ENCODE results near the gene WDR81. TPM values are rescaled to one million over a fixed set of nuclear protein-coding genes. Genes with fewer than 3 reads are reported as not detected.

The WDR81 gene
- total RNA-seq, 2 experiments from 2014 or later = 24.8 to 25.0 TPM

DNA sequence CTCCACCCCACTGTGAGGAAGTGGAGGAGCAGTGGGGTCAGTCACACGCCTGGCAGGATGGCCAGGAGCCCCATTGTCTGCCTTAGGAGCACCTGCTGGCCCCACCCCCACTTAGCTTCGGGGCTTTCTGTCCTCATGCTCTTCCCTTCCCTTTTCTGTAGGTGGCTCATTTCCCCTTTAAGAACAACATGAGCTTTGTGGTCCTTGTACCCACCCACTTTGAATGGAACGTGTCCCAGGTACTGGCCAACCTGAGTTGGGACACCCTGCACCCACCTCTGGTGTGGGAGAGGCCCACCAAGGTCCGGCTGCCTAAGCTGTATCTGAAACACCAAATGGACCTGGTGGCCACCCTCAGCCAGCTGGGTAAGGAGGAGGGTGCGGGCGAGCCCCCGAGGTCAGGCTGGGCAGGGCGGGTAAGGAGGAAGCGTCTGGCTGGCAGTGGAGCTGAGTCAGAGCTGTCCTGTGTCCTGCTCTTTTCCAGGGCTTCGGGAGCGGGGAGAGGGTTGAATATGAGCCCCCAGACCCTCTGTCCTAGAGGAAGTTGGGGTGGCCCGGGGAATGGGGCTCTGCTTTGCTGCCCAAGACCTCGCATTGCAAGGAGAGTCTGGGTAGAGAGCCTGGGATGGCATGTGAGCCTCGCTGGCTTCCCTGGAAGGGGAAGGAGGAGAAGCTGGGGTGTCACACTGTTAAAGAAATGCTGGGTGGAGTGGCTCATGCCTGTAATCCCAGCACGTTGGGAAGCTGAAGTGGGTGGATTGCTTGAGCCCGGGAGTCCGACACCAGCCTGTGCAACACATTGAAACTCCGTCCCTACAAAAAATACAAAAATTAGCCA lies 28.1 kb downstream of the WDR81 start:
- ChIA-PET POLR2A (interaction anchor here (1.0 kb wide), 1 partner anchor 12 kb away, joined by 4 read pairs; no protein-coding TSS in a partner anchor), CTCF (no interaction called here)
- Mint-ChIP-seq H3K4me3 (no peak overlapping the region), H3K9me3 (no peaks in the 10 kb centered on the region), H3K36me3 (ENCODE audit: low read depth) (no peaks in the 10 kb centered on the region), H3K4me1 (ENCODE audit: low read depth) (peaks cover 4% of the 10 kb centered on the region), H3K27ac (no peak overlapping the region), H3K27me3 (no peaks in the 10 kb centered on the region)
- ATAC-seq (ENCODE audit: poor library complexity) (no peak), DNase-seq (peak in 2 of 14 experiments; percentile 42 to 44)
- TF ChIP-seq CTCF (IDR thresholded peaks at IDR 0.05) = no peak
- Histone ChIP-seq H3K36me3 (ENCODE audit: insufficient read depth, low read length) (no peaks in the 10 kb centered on the region), H3K4me3 (ENCODE audit: low read length) (no peak overlapping the region), H3K27ac (ENCODE audit: low read depth in 1 of 2, low read length in 2 of 2) (no peak overlapping the region), H3K4me1 (ENCODE audit: insufficient read depth, low read length) (peaks cover 9% of the 10 kb centered on the region), H3K9me3 (ENCODE audit: control insufficient read depth in 1 of 2, insufficient read depth in 1 of 2, low read length in 2 of 2) (no peaks in the 10 kb centered on the region), H3K27me3 (ENCODE audit: control insufficient read depth in 1 of 2, insufficient read depth in 2 of 2, low read length in 2 of 2) (no peaks in the 10 kb centered on the region)
- intact Hi-C loops (cut with DNase I, micrococcal nuclease) = no loop called here

- no peak overlapping the region for H3K27ac ChIP-seq (ENCODE audit: low read depth in 1 of 2, low read length in 2 of 2)
- Mint-ChIP-seq H3K4me1 (ENCODE audit: low read depth) (peaks cover 8% of the 10 kb centered on the region), H3K27ac (no peak overlapping the region), H3K36me3 (ENCODE audit: low read depth) (no peaks in the 10 kb centered on the region), H3K27me3 (no peaks in the 10 kb centered on the region), H3K9me3 (no peaks in the 10 kb centered on the region), H3K4me3 (no peak overlapping the region)
- ATAC-seq (ENCODE audit: poor library complexity) = no peak
- no peak for TF ChIP-seq CTCF (IDR thresholded peaks at IDR 0.05)
- H3K9me3 ChIP-seq (ENCODE audit: control insufficient read depth in 1 of 2, insufficient read depth in 1 of 2, low read length in 2 of 2) = no peaks in the 10 kb centered on the region
- DNase-seq = peak in 1 of 14 experiments; percentile 11
- H3K27me3 ChIP-seq (ENCODE audit: control insufficient read depth in 1 of 2, insufficient read depth in 2 of 2, low read length in 2 of 2) = no peaks in the 10 kb centered on the region
- CTCF ChIA-PET = no interaction called here
- no peaks in the 10 kb centered on the region for H3K36me3 ChIP-seq (ENCODE audit: insufficient read depth, low read length)
- intact Hi-C loops (cut with DNase I, micrococcal nuclease) = no loop called here
- H3K4me3 ChIP-seq (ENCODE audit: low read length) = no peak overlapping the region
- POLR2A ChIA-PET = interaction anchor here (0.8 kb wide), 1 partner anchor 10 kb away, joined by 4 read pairs; no protein-coding TSS in a partner anchor
- peaks cover 9% of the 10 kb centered on the region for H3K4me1 ChIP-seq (ENCODE audit: insufficient read depth, low read length)
Observed at GRCh38 chr17:1753767-1754429, 29.4 kb downstream of the WDR81 start.

- Mint-ChIP-seq H3K27ac (no peak overlapping the region), H3K36me3 (ENCODE audit: low read depth) (no peaks in the 10 kb centered on the region), H3K4me3 (no peak overlapping the region), H3K4me1 (ENCODE audit: low read depth) (peaks cover 8% of the 10 kb centered on the region), H3K9me3 (no peaks in the 10 kb centered on the region), H3K27me3 (no peaks in the 10 kb centered on the region)
- POLR2A ChIA-PET = interaction anchor here (0.8 kb wide), 1 partner anchor 10 kb away, joined by 4 read pairs; no protein-coding TSS in a partner anchor
- peaks cover 9% of the 10 kb centered on the region for H3K4me1 ChIP-seq (ENCODE audit: insufficient read depth, low read length)
- H3K27me3 ChIP-seq (ENCODE audit: control insufficient read depth in 1 of 2, insufficient read depth in 2 of 2, low read length in 2 of 2) = no peaks in the 10 kb centered on the region
- CTCF ChIA-PET = no interaction called here
- H3K4me3 ChIP-seq (ENCODE audit: low read length) = no peak overlapping the region
- no peak for TF ChIP-seq CTCF (IDR thresholded peaks at IDR 0.05)
- intact Hi-C loops (cut with DNase I, micrococcal nuclease) = no loop called here
- ATAC-seq (ENCODE audit: poor library complexity) (no peak), DNase-seq (no peak)
- no peaks in the 10 kb centered on the region for H3K36me3 ChIP-seq (ENCODE audit: insufficient read depth, low read length)
- H3K9me3 ChIP-seq (ENCODE audit: control insufficient read depth in 1 of 2, insufficient read depth in 1 of 2, low read length in 2 of 2) = no peaks in the 10 kb centered on the region
- no peak overlapping the region for H3K27ac ChIP-seq (ENCODE audit: low read depth in 1 of 2, low read length in 2 of 2)
Observed at GRCh38 chr17:1754430-1755112, 30.1 kb downstream of the WDR81 start.
